ENCODE results near the gene PEX6.

Gene PEX6

GRCh38 chr6:42929821-42930360 lies 49.1 kb downstream of the PEX6 start:
- Histone ChIP-seq H3K27ac (ENCODE audit: low read length, poor library complexity, severe bottlenecking) (peak overlapping the region; percentile 91), H3K18ac (ENCODE audit: low read depth in 1 of 2, low read length in 2 of 2) (peak overlapping the region; percentile 93 to 98), H2BK5ac (ENCODE audit: low read depth, low read length, poor library complexity, severe bottlenecking) (peak overlapping the region; percentile 54), H2AFZ (ENCODE audit: low read depth, low read length) (peak overlapping the region; percentile 92), H3K14ac (ENCODE audit: low read length in 2 of 2) (peak overlapping the region in 1 of 2 experiments; percentile 79), H3K4me3 (ENCODE audit: insufficient read depth in 1 of 2, low read depth in 1 of 2, low read length in 2 of 2) (peak overlapping the region; percentile 79 to 93), H3K27me3 (ENCODE audit: control insufficient read depth in 1 of 2, insufficient read depth in 1 of 2, low read length in 2 of 2) (no peaks in the 10 kb centered on the region), H3K36me3 (ENCODE audit: control insufficient read depth in 1 of 2, insufficient read depth in 2 of 2, low read depth in 1 of 2, low read length in 2 of 2) (peaks cover 9 to 26% of the 10 kb centered on the region in 2 experiments), H3K23ac (ENCODE audit: low read length in 2 of 2) (no peak overlapping the region), H3K4ac (ENCODE audit: low read depth in 1 of 2, low read length in 2 of 2) (peak overlapping the region in 1 of 2 experiments; percentile 90), H2BK15ac (ENCODE audit: low read depth, poor library complexity, severe bottlenecking) (peak overlapping the region; percentile 84), H3K9me3 (ENCODE audit: control insufficient read depth, low read length) (no peaks in the 10 kb centered on the region), H2BK12ac (ENCODE audit: low read length in 2 of 2) (peak overlapping the region in 1 of 2 experiments; percentile 66), H4K91ac (ENCODE audit: low read length) (peak overlapping the region; percentile 77), H3K4me2 (ENCODE audit: low read length, poor library complexity, severe bottlenecking) (peak overlapping the region; percentile 83), H3K9ac (ENCODE audit: low read length) (peak overlapping the region; percentile 95), H3K4me1 (ENCODE audit: control insufficient read depth, insufficient read depth, low read depth, low read length) (peaks cover 14% of the 10 kb centered on the region), H2BK120ac (ENCODE audit: low read depth, low read length) (peak overlapping the region; percentile 89), H4K8ac (ENCODE audit: low read length) (peak overlapping the region; percentile 80), H2AK5ac (ENCODE audit: low read length, severe bottlenecking) (no peak overlapping the region), H3K79me1 (replicated peaks; ENCODE audit: low read length, poor library complexity, severe bottlenecking) (peaks cover 9% of the 10 kb centered on the region)
- WGBS = 0% methylated on average over 16 of the region's 16 CpGs
- DNase-seq = peak; percentile 89

- peak within 1 kb of the TSS; percentile 84 for H2BK15ac ChIP-seq (ENCODE audit: low read depth, poor library complexity, severe bottlenecking)
- H3K36me3 ChIP-seq (ENCODE audit: control insufficient read depth in 1 of 2, insufficient read depth in 2 of 2, low read depth in 1 of 2, low read length in 2 of 2) = peaks cover 5 to 20% of the 10 kb centered on the region in 2 experiments
Observed at GRCh38 chr6:42928986-42929820, 49.8 kb downstream of the PEX6 start, which contains the start of gene CNPY3. Gene CNPY3 (plus strand): TSS chr6:42929480. CDS start chr6:42929571, 91 bp downstream.

GRCh38 chr6:42925248-42925857 lies 53.6 kb downstream of the PEX6 start:
- Histone ChIP-seq H3K4ac (ENCODE audit: low read depth in 1 of 2, low read length in 2 of 2) (no peak overlapping the region), H3K18ac (ENCODE audit: low read depth in 1 of 2, low read length in 2 of 2) (no peak overlapping the region), H3K9ac (ENCODE audit: low read length) (no peak overlapping the region), H3K23ac (ENCODE audit: low read length in 2 of 2) (no peak overlapping the region), H3K79me1 (replicated peaks; ENCODE audit: low read length, poor library complexity, severe bottlenecking) (no peaks in the 10 kb centered on the region), H4K91ac (ENCODE audit: low read length) (no peak overlapping the region), H3K9me3 (ENCODE audit: control insufficient read depth, low read length) (no peaks in the 10 kb centered on the region), H3K36me3 (ENCODE audit: control insufficient read depth in 1 of 2, insufficient read depth in 2 of 2, low read depth in 1 of 2, low read length in 2 of 2) (no peaks in the 10 kb centered on the region), H3K14ac (ENCODE audit: low read length in 2 of 2) (no peak overlapping the region), H3K4me1 (ENCODE audit: control insufficient read depth, insufficient read depth, low read depth, low read length) (peaks cover 5% of the 10 kb centered on the region), H3K4me2 (ENCODE audit: low read length, poor library complexity, severe bottlenecking) (no peak overlapping the region), H2BK15ac (ENCODE audit: low read depth, poor library complexity, severe bottlenecking) (no peak overlapping the region), H3K27ac (ENCODE audit: low read length, poor library complexity, severe bottlenecking) (no peak overlapping the region), H3K4me3 (ENCODE audit: insufficient read depth in 1 of 2, low read depth in 1 of 2, low read length in 2 of 2) (no peak overlapping the region), H3K27me3 (ENCODE audit: control insufficient read depth in 1 of 2, insufficient read depth in 1 of 2, low read length in 2 of 2) (no peaks in the 10 kb centered on the region), H2BK12ac (ENCODE audit: low read length in 2 of 2) (no peak overlapping the region), H4K8ac (ENCODE audit: low read length) (peak overlapping the region; percentile 14), H2AK5ac (ENCODE audit: low read length, severe bottlenecking) (no peak overlapping the region), H2AFZ (ENCODE audit: low read depth, low read length) (no peak overlapping the region), H2BK5ac (ENCODE audit: low read depth, low read length, poor library complexity, severe bottlenecking) (no peak overlapping the region), H2BK120ac (ENCODE audit: low read depth, low read length) (no peak overlapping the region)
- WGBS = 90% methylated on average over 22 of the region's 23 CpGs
- no peak for DNase-seq

More at GRCh38 chr6:42928986-42929820, 49.8 kb downstream of the PEX6 start, which contains the start of gene CNPY3:
- H4K91ac ChIP-seq (ENCODE audit: low read length) = peak within 1 kb of the TSS; percentile 77
- H2BK5ac ChIP-seq (ENCODE audit: low read depth, low read length, poor library complexity, severe bottlenecking) = peak within 1 kb of the TSS; percentile 91
- H3K18ac ChIP-seq (ENCODE audit: low read depth in 1 of 2, low read length in 2 of 2) = peak within 1 kb of the TSS; percentile 93 to 98
- peaks cover 13% of the 10 kb centered on the region for H3K4me1 ChIP-seq (ENCODE audit: control insufficient read depth, insufficient read depth, low read depth, low read length)
- H3K27me3 ChIP-seq (ENCODE audit: control insufficient read depth in 1 of 2, insufficient read depth in 1 of 2, low read length in 2 of 2) = no peaks in the 10 kb centered on the region
- peaks cover 5% of the 10 kb centered on the region for H3K79me1 ChIP-seq (replicated peaks; ENCODE audit: low read length, poor library complexity, severe bottlenecking)
- H4K8ac ChIP-seq (ENCODE audit: low read length) = peak within 1 kb of the TSS; percentile 80
- peak within 1 kb of the TSS in 1 of 2 experiments; percentile 93 for H3K4ac ChIP-seq (ENCODE audit: low read depth in 1 of 2, low read length in 2 of 2)
- peak within 1 kb of the TSS; percentile 92 for H2AFZ ChIP-seq (ENCODE audit: low read depth, low read length)
- H3K4me3 ChIP-seq (ENCODE audit: insufficient read depth in 1 of 2, low read depth in 1 of 2, low read length in 2 of 2) = peak within 1 kb of the TSS; percentile 79 to 93
- peak within 1 kb of the TSS; percentile 91 for H3K27ac ChIP-seq (ENCODE audit: low read length, poor library complexity, severe bottlenecking)
- no peak within 1 kb of the TSS for H3K23ac ChIP-seq (ENCODE audit: low read length in 2 of 2)
- peak within 1 kb of the TSS; percentile 95 for H3K9ac ChIP-seq (ENCODE audit: low read length)
- H2BK12ac ChIP-seq (ENCODE audit: low read length in 2 of 2) = peak within 1 kb of the TSS in 1 of 2 experiments; percentile 66
- H3K4me2 ChIP-seq (ENCODE audit: low read length, poor library complexity, severe bottlenecking) = peak within 1 kb of the TSS; percentile 83
- peak within 1 kb of the TSS in 1 of 2 experiments; percentile 79 for H3K14ac ChIP-seq (ENCODE audit: low read length in 2 of 2)
- under 1% methylated on average over 58 of the region's 63 CpGs for WGBS
- peak within 1 kb of the TSS; percentile 44 for H2AK5ac ChIP-seq (ENCODE audit: low read length, severe bottlenecking)
- DNase-seq = peak; percentile 99
- no peaks in the 10 kb centered on the region for H3K9me3 ChIP-seq (ENCODE audit: control insufficient read depth, low read length)
- H2BK120ac ChIP-seq (ENCODE audit: low read depth, low read length) = peak within 1 kb of the TSS; percentile 89

GRCh38 chr6:42923666-42924065 lies 55.3 kb downstream of the PEX6 start:
- peak overlapping the region; percentile 31 for H3K9ac ChIP-seq (ENCODE audit: low read length)
- H3K23ac ChIP-seq (ENCODE audit: low read length in 2 of 2) = no peak overlapping the region
- no peak overlapping the region for H3K27ac ChIP-seq (ENCODE audit: low read length, poor library complexity, severe bottlenecking)
- no peak overlapping the region for H2AK5ac ChIP-seq (ENCODE audit: low read length, severe bottlenecking)
- no peak overlapping the region for H3K4ac ChIP-seq (ENCODE audit: low read depth in 1 of 2, low read length in 2 of 2)
- peaks cover 10% of the 10 kb centered on the region for H3K4me1 ChIP-seq (ENCODE audit: control insufficient read depth, insufficient read depth, low read depth, low read length)
- DNase-seq = peak; percentile 25
- no peaks in the 10 kb centered on the region for H3K79me1 ChIP-seq (replicated peaks; ENCODE audit: low read length, poor library complexity, severe bottlenecking)
- no peak overlapping the region for H4K8ac ChIP-seq (ENCODE audit: low read length)
- H3K4me3 ChIP-seq (ENCODE audit: insufficient read depth in 1 of 2, low read depth in 1 of 2, low read length in 2 of 2) = no peak overlapping the region
- no peak overlapping the region for H2BK15ac ChIP-seq (ENCODE audit: low read depth, poor library complexity, severe bottlenecking)
- H2BK12ac ChIP-seq (ENCODE audit: low read length in 2 of 2) = no peak overlapping the region
- no peaks in the 10 kb centered on the region for H3K36me3 ChIP-seq (ENCODE audit: control insufficient read depth in 1 of 2, insufficient read depth in 2 of 2, low read depth in 1 of 2, low read length in 2 of 2)
- H4K91ac ChIP-seq (ENCODE audit: low read length) = no peak overlapping the region
- H3K18ac ChIP-seq (ENCODE audit: low read depth in 1 of 2, low read length in 2 of 2) = no peak overlapping the region
- no peak overlapping the region for H3K4me2 ChIP-seq (ENCODE audit: low read length, poor library complexity, severe bottlenecking)
- H3K14ac ChIP-seq (ENCODE audit: low read length in 2 of 2) = no peak overlapping the region
- H3K27me3 ChIP-seq (ENCODE audit: control insufficient read depth in 1 of 2, insufficient read depth in 1 of 2, low read length in 2 of 2) = no peaks in the 10 kb centered on the region
- H2AFZ ChIP-seq (ENCODE audit: low read depth, low read length) = no peak overlapping the region
- no peaks in the 10 kb centered on the region for H3K9me3 ChIP-seq (ENCODE audit: control insufficient read depth, low read length)
- H2BK5ac ChIP-seq (ENCODE audit: low read depth, low read length, poor library complexity, severe bottlenecking) = no peak overlapping the region
- no peak overlapping the region for H2BK120ac ChIP-seq (ENCODE audit: low read depth, low read length)
- 63% methylated on average over 2 of the region's 2 CpGs for WGBS
